Colon (tissue), 2 donors: Measurements from ENCODE around the gene TMTC3.

Experiments
- FAIRE-seq: peaks from 2 replicates; lab custom pipeline; 2012; peaks lifted over from hg19 to GRCh38; lab: Jason Lieb, UNC
- donor health status: control.
- donor health status: control.

The TMTC3 gene

GRCh38 chr12:88227263-88227662 lies 85.2 kb downstream of the TMTC3 start:
- FAIRE-seq: no peak

- FAIRE-seq: no peak
Observed at GRCh38 chr12:88227871-88228270, 85.8 kb downstream of the TMTC3 start.

GRCh38 chr12:88228720-88229119 lies 86.6 kb downstream of the TMTC3 start:
- no peak for FAIRE-seq

GRCh38 chr12:88230271-88230670 lies 88.2 kb downstream of the TMTC3 start:
- FAIRE-seq: no peak

GRCh38 chr12:88235183-88235833 lies 93.2 kb downstream of the TMTC3 start:
- FAIRE-seq: no peak

- FAIRE-seq: no peak
Observed at GRCh38 chr12:88237954-88238353, 95.8 kb downstream of the TMTC3 start.

GRCh38 chr12:88238406-88238805 lies 96.3 kb downstream of the TMTC3 start:
- no peak for FAIRE-seq

- no peak for FAIRE-seq
Observed at GRCh38 chr12:88241862-88242570, 99.9 kb downstream of the TMTC3 start.

- no peak for FAIRE-seq
Observed at GRCh38 chr12:88242571-88242925, 100.4 kb downstream of the TMTC3 start.

- no peak for FAIRE-seq
Observed at GRCh38 chr12:88242939-88243338, 100.8 kb downstream of the TMTC3 start.

GRCh38 chr12:88243982-88244381 lies 101.9 kb downstream of the TMTC3 start:
- FAIRE-seq: no peak

GRCh38 chr12:88245905-88246304 lies 103.8 kb downstream of the TMTC3 start:
- no peak for FAIRE-seq

GRCh38 chr12:88247241-88247643 lies 105.1 kb downstream of the TMTC3 start:
- no peak for FAIRE-seq

GRCh38 chr12:88248606-88249005 lies 106.5 kb downstream of the TMTC3 start:
- no peak for FAIRE-seq
